B cell (primary cell): ENCODE measurements around the gene SPON2. TPM values are rescaled to one million over a fixed set of nuclear protein-coding genes. Genes with fewer than 3 reads are reported as not detected.

Experiments
- ATAC-seq: fragments of 200-7000 bp; cut with Tn5 transposase; one replicate; pipeline ENCODE4 v1.10.0; 2021; ENCODE audit warnings: low read depth, mild to moderate bottlenecking, moderate number of reproducible peaks, moderate library complexity
- CTCF ChIA-PET: fragments of 350-600 bp; sonication (Branson Sonifier 250); formaldehyde crosslinking; loops from one replicate; lab custom pipeline; 2021; ENCODE audit warnings: antibody characterized with exemption, inconsistent platforms; lab: Charles Lee
- POLR2A ChIA-PET: fragments of 350-600 bp; sonication (Branson Sonifier 250); formaldehyde crosslinking; loops from one replicate; lab custom pipeline; 2021; ENCODE audit warnings: antibody characterized with exemption; lab: Charles Lee
- DNase-seq: peaks from one replicate; pipeline ENCODE4 v3.0.0; 2013
- H2AFZ ChIP-seq: 2 replicates; pipeline ENCODE4 v1.6.1; 2012; ENCODE audit warnings: mild to moderate bottlenecking, low read depth, low read length; ENCODE audit not compliant: insufficient read depth, poor library complexity, severe bottlenecking
- H3K27ac ChIP-seq, 2 donors: 1 replicate in 1 of 2; 2 replicates in 1 of 2; pipeline ENCODE4 v1.5.1; 2012 to 2013; ENCODE audit warnings: low read length in 2 of 2, mild to moderate bottlenecking in 2 of 2, moderate library complexity in 1 of 2
- H3K27me3 ChIP-seq, 4 experiments: fragments of 200-600 bp in 1 of 4; sonication (generic) in 1 of 4; replicated peaks in 1 of 4; 1 replicate in 2 of 4; 2 replicates in 2 of 4; pipeline versions ENCODE4 v1.6.1 to v1.7.0; 2013 to 2016; ENCODE audit warnings: low read length in 3 of 4, mild to moderate bottlenecking in 2 of 4, mixed read lengths in 1 of 4, moderate library complexity in 1 of 4; ENCODE audit not compliant: insufficient read depth in 4 of 4, control insufficient read depth in 3 of 4; ENCODE audit errors: control extremely low read depth in 1 of 4
- H3K36me3 ChIP-seq, 2 experiments: replicated peaks in 1 of 2; 1 replicate in 1 of 2; 2 replicates in 1 of 2; pipeline versions ENCODE4 v1.6.1 to v1.7.1; 2013; ENCODE audit warnings: low read length in 1 of 2; ENCODE audit not compliant: insufficient read depth in 2 of 2, control insufficient read depth in 1 of 2; ENCODE audit errors: control extremely low read depth in 1 of 2, extremely low read depth in 1 of 2
- H3K4me1 ChIP-seq, 2 donors: fragments of 200-600 bp in 1 of 2; sonication (generic) in 1 of 2; 1 replicate in 1 of 2; 2 replicates in 1 of 2; pipeline versions ENCODE4 v1.5.1 to v1.6.1; 2013 to 2017; ENCODE audit warnings: low read length in 2 of 2; ENCODE audit not compliant: control insufficient read depth in 2 of 2, insufficient read depth in 2 of 2
- H3K4me2 ChIP-seq: replicated peaks from 2 replicates; pipeline ENCODE3; 2012; ENCODE audit warnings: mild to moderate bottlenecking, low read depth, low read length; ENCODE audit not compliant: poor library complexity, severe bottlenecking
- H3K4me3 ChIP-seq, 5 experiments: fragments of 200-600 bp in 1 of 5; sonication (generic) in 1 of 5; 1 replicate in 3 of 5; 2 replicates in 2 of 5; pipeline versions ENCODE4 v1.5.1 to v1.7.0; 2011 to 2016; ENCODE audit warnings: low read length in 4 of 5, mild to moderate bottlenecking in 4 of 5, low read depth in 2 of 5, control low read depth in 1 of 5, moderate library complexity in 1 of 5; ENCODE audit not compliant: insufficient read depth in 1 of 5; ENCODE audit errors: control extremely low read depth in 1 of 5, extremely low read depth in 1 of 5
- H3K79me2 ChIP-seq: fragments of 200-600 bp; sonication (generic); one replicate; pipeline ENCODE4 v1.6.0; 2016; ENCODE audit warnings: low read length; ENCODE audit not compliant: control insufficient read depth, insufficient read depth
- H3K9ac ChIP-seq: fragments of 200-600 bp; sonication (generic); 2 replicates; pipeline ENCODE4 v1.6.1; 2017; ENCODE audit warnings: mild to moderate bottlenecking, low read length, moderate library complexity
- H3K9me3 ChIP-seq, 3 donors: one replicate each; pipeline versions ENCODE4 v1.6.1 to v1.7.1; 2013; ENCODE audit warnings: low read length in 2 of 3; ENCODE audit not compliant: control insufficient read depth in 2 of 3, insufficient read depth in 1 of 3; ENCODE audit errors: control extremely low read depth in 1 of 3
- H4K20me1 ChIP-seq: 2 replicates; pipeline ENCODE4 v1.6.0; 2012; ENCODE audit warnings: mild to moderate bottlenecking, low read length; ENCODE audit not compliant: insufficient read depth, control insufficient read depth, poor library complexity, severe bottlenecking
- H3K27ac Mint-ChIP-seq: one replicate; pipeline ENCODE4 v1.8.0; 2021; ENCODE audit warnings: mixed read lengths
- H3K27me3 Mint-ChIP-seq: one replicate; pipeline ENCODE4 v1.8.0; 2021; ENCODE audit warnings: mixed read lengths
- H3K4me1 Mint-ChIP-seq: one replicate; pipeline ENCODE4 v1.8.0; 2021; ENCODE audit warnings: mixed read lengths
- H3K4me3 Mint-ChIP-seq: one replicate; pipeline ENCODE4 v1.8.0; 2021; ENCODE audit warnings: mixed read lengths
- H3K9me3 Mint-ChIP-seq: one replicate; pipeline ENCODE4 v1.8.0; 2022; ENCODE audit warnings: mixed read lengths; ENCODE audit not compliant: insufficient read depth
- CTCF ChIP-seq: fragments of 200-600 bp; IDR thresholded peaks from one replicate; pipeline ENCODE4 v1.8.0; 2022; ENCODE audit warnings: antibody characterized with exemption, mild to moderate bottlenecking
- EZH2 ChIP-seq: IDR thresholded peaks from 2 replicates; pipeline ENCODE4 v1.6.1; 2012; ENCODE audit warnings: borderline replicate concordance, low read depth, mild to moderate bottlenecking, moderate library complexity, low read length; ENCODE audit not compliant: insufficient read depth, poor library complexity, severe bottlenecking
- WGBS: methylation state at CpG from one replicate; pipeline ENCODE4 v1.1.5; 2013; ENCODE audit warnings: missing lambda C conversion rate; ENCODE audit not compliant: insufficient coverage; 5-methylcytosine and 5-hydroxymethylcytosine counted together
- intact Hi-C: fragments of 100-400 bp; cut with micrococcal nuclease; formaldehyde crosslinking; loops from one replicate; pipeline ENCODE4 v1.10.0; 2022
- polyA plus RNA-seq: library from polyadenylated mRNA; depleted of rRNA; stranded (reverse); fragments of >200 nt; gene quantifications from 2 replicates; pipeline ENCODE4 v1.2.3, GENCODE V29; 2012
- total RNA-seq, 2 donors: library from RNA; stranded (reverse); fragments of 120-200 nt in 1 of 2; gene quantifications; 1 replicate in 1 of 2; 2 replicates in 1 of 2; pipeline versions ENCODE4 v1.2.3 to v1.2.4, GENCODE V29; 2013 to 2022

The SPON2 gene
- total and polyA plus RNA-seq, 2 donors (not counting 1 experiment from before 2014, with no cell fraction given): 3.8 to 5.1 TPM

- TF ChIP-seq CTCF (no peak), EZH2 (no peak)
- POLR2A ChIA-PET: no interaction called here
- Mint-ChIP-seq H3K4me3 (no peak overlapping the region), H3K4me1 (peaks cover 6% of the 10 kb centered on the region), H3K9me3 (no peaks in the 10 kb centered on the region), H3K27ac (no peak overlapping the region), H3K27me3 (no peaks in the 10 kb centered on the region)
- 0% methylated on average over 1 of the region's 5 CpGs for WGBS
- intact Hi-C loops: no loop called here
- no peaks in the 10 kb centered on the region for H4K20me1 ChIP-seq
- DNase-seq: no peak
- H3K27ac ChIP-seq: no peak overlapping the region
- no peak for ATAC-seq
- H3K79me2 ChIP-seq: no peaks in the 10 kb centered on the region
- H3K4me1 ChIP-seq: peaks cover 7 to 8% of the 10 kb centered on the region in 2 donors
- H3K9ac ChIP-seq: no peak overlapping the region
- H3K4me3 ChIP-seq: no peak overlapping the region
- CTCF ChIA-PET: interaction anchor here (0.8 to 1.0 kb wide), 2 partner anchors 8 to 12 kb away, joined by 3 read pairs; no protein-coding TSS in a partner anchor
- H3K9me3 ChIP-seq: peaks cover 0 to 4% (median 0%) of the 10 kb centered on the region in 3 donors
- no peaks in the 10 kb centered on the region for H3K36me3 ChIP-seq
- H2AFZ ChIP-seq: no peak overlapping the region
- H3K27me3 ChIP-seq: no peaks in the 10 kb centered on the region
- no peak overlapping the region for H3K4me2 ChIP-seq
These were observed 19.2 kb upstream of the SPON2 start for GRCh38 chr4:1191621-1192020.

DNA sequence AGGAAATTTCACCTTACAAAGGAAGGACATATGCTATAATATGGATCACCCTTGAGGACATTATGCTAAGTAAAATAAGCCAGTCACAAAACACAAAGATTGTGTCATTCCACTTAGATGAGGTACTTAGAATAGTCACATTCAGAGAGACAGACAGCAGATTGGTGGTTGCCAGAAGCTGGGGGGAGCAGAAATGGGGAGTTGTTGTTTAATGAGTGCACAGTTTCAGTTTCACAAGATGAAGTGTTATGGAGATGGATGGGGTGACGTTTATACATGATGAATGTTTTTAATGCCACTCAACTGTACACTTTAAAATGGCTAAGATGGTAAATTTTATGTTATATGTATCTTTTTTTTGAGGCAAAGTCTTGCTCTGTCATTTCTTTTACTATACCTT lies 14.8 kb upstream of the SPON2 start:
- ChIA-PET CTCF (interaction anchor here (0.7 to 1.5 kb wide), 3 partner anchors 18 to 81 kb away, joined by 3 read pairs; no protein-coding TSS in a partner anchor), POLR2A (no interaction called here)
- intact Hi-C loops: no loop called here
- H3K4me1 ChIP-seq: peaks cover 23 to 29% of the 10 kb centered on the region in 2 donors
- no peaks in the 10 kb centered on the region for H3K27me3 ChIP-seq
- H3K27me3 Mint-ChIP-seq: no peaks in the 10 kb centered on the region
- peaks cover 0 to 4% (median 0%) of the 10 kb centered on the region in 3 donors for H3K9me3 ChIP-seq
- H3K4me1 Mint-ChIP-seq: peaks cover 30% of the 10 kb centered on the region
- peak overlapping the region; percentile 2 for H3K27ac Mint-ChIP-seq
- H3K9me3 Mint-ChIP-seq: no peaks in the 10 kb centered on the region
- WGBS: no CpG with 5 or more reads among the region's 1 CpG
- no peak overlapping the region for H3K9ac ChIP-seq
- H3K4me3 ChIP-seq: no peak overlapping the region
- H4K20me1 ChIP-seq: no peaks in the 10 kb centered on the region
- ATAC-seq (peak; percentile 83), DNase-seq (peak; percentile 62)
- peak overlapping the region; percentile 1 for H3K4me3 Mint-ChIP-seq
- H2AFZ ChIP-seq: no peak overlapping the region
- no peaks in the 10 kb centered on the region for H3K79me2 ChIP-seq
- H3K27ac ChIP-seq: no peak overlapping the region
- H3K4me2 ChIP-seq: peak overlapping the region; percentile 13
- TF ChIP-seq EZH2 (no peak), CTCF (no peak)
- H3K36me3 ChIP-seq: no peaks in the 10 kb centered on the region
